Transverse colon (tissue), 4 donors: ENCODE data around the gene GPR162.

Experiments
- EP300 ChIP-seq: sonication (generic); formaldehyde crosslinking; IDR thresholded peaks from one replicate; pipeline ENCODE4 v1.6.1; 2017; ENCODE audit warnings: antibody characterized with exemption, low read depth
- POLR2A ChIP-seq: fragments of 450-650 bp; IDR thresholded peaks from one replicate; pipeline ENCODE4 v1.6.1; 2016; ENCODE audit warnings: antibody characterized with exemption, mild to moderate bottlenecking, moderate library complexity
- POLR2AphosphoS5 ChIP-seq, 3 donors: sonication (generic); formaldehyde crosslinking; IDR thresholded peaks; one replicate each; pipeline ENCODE4 v1.6.1; 2016; ENCODE audit warnings: antibody characterized with exemption in 3 of 3
- TF ChIP-seq, protein P1 (sequence below), 5 experiments: fragments of 200-600 bp in 3 of 5; fragments of 450-650 bp in 2 of 5; sonication (generic) in 3 of 5; IDR thresholded peaks; 1 replicate in 2 of 5; 2 replicates in 3 of 5; pipeline ENCODE4 v1.5.1; 2016 to 2017; ENCODE audit warnings: antibody characterized with exemption in 5 of 5, inconsistent platforms in 3 of 5, mild to moderate bottlenecking in 2 of 5, moderate library complexity in 1 of 5

DNA sequence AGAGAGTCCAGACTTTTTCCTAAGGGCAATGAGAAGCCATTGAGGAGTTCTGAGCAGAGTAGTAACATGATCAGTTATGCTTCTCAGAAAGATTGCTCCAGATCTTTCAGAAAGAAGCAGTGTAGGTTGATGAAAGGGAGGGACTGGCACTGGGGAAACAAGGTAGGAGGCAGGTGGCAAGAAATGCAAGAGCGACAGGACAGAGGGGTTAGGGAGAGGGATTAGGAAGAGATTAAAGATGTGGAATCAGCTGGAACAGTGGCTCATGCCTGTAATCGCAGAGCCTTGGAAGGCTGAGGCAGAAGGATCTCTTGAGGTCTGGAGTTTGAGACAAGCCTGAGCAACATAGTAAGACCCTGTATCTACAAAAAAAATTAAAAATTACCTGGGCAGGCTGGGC lies 26.1 kb downstream of the GPR162 start:
- TF ChIP-seq, protein P1, sequence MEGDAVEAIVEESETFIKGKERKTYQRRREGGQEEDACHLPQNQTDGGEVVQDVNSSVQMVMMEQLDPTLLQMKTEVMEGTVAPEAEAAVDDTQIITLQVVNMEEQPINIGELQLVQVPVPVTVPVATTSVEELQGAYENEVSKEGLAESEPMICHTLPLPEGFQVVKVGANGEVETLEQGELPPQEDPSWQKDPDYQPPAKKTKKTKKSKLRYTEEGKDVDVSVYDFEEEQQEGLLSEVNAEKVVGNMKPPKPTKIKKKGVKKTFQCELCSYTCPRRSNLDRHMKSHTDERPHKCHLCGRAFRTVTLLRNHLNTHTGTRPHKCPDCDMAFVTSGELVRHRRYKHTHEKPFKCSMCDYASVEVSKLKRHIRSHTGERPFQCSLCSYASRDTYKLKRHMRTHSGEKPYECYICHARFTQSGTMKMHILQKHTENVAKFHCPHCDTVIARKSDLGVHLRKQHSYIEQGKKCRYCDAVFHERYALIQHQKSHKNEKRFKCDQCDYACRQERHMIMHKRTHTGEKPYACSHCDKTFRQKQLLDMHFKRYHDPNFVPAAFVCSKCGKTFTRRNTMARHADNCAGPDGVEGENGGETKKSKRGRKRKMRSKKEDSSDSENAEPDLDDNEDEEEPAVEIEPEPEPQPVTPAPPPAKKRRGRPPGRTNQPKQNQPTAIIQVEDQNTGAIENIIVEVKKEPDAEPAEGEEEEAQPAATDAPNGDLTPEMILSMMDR (IDR thresholded peaks at IDR 0.05) = no peak
- TF ChIP-seq POLR2A (no peak), POLR2AphosphoS5 (IDR thresholded peaks at IDR 0.05) (no peak), EP300 (no peak)
